Endothelial cell of umbilical vein (primary cell): ENCODE data around the gene P4HB.

ENCODE experiments used
- CTCF ChIP-seq, 2 donors: IDR thresholded peaks; 1 replicate in 1 of 2; 2 replicates in 1 of 2; pipeline ENCODE4 v1.5.1; 2011; ENCODE audit warnings: low read length in 2 of 2, mild to moderate bottlenecking in 2 of 2, moderate library complexity in 2 of 2, control low read depth in 1 of 2, inconsistent platforms in 1 of 2, low read depth in 1 of 2; ENCODE audit not compliant: insufficient read depth in 1 of 2; ENCODE audit errors: extremely low read depth in 1 of 2
- EZH2 ChIP-seq: IDR thresholded peaks from 2 replicates; pipeline ENCODE4 v1.6.1; 2012; ENCODE audit warnings: borderline replicate concordance, low read depth, mild to moderate bottlenecking, moderate library complexity, low read length, inconsistent platforms; ENCODE audit not compliant: severe bottlenecking
- MYC ChIP-seq: IDR thresholded peaks from one replicate; pipeline ENCODE4 v1.6.1; 2011; ENCODE audit warnings: mild to moderate bottlenecking, low read depth, low read length
- POLR2A ChIP-seq: IDR thresholded peaks from 2 replicates; pipeline ENCODE4 v1.6.1; 2012; ENCODE audit warnings: low read depth, mild to moderate bottlenecking, control low read depth, low read length
- POLR2AphosphoS5 ChIP-seq: IDR thresholded peaks from 2 replicates; pipeline ENCODE4 v1.6.1; 2012; ENCODE audit warnings: low read depth, mild to moderate bottlenecking, control low read depth, low read length, moderate library complexity; ENCODE audit not compliant: insufficient read depth

- no peak for TF ChIP-seq CTCF (IDR thresholded peaks at IDR 0.05; ENCODE audit: extremely low read depth in 1 of 2, insufficient read depth in 1 of 2, low read depth in 1 of 2, low read length in 2 of 2)
- no peak for TF ChIP-seq MYC
- no peak for TF ChIP-seq POLR2AphosphoS5
- TF ChIP-seq POLR2A: no peak
- TF ChIP-seq EZH2: no peak
These were observed 42.6 kb downstream of the P4HB start for GRCh38 chr17:81817758-81818147.
